HG03039 (cell line): ENCODE results near the gene TLR9.
"Not testable (repeated sequence)": the region's sequence is repeated elsewhere in the genome, so short reads cannot be mapped to it uniquely, and the experiment has no call there.

Experiments used
- ATAC-seq: cut with Tn5 transposase; IDR thresholded peaks from one replicate; pipeline ENCODE4 v1.9.1; 2021; ENCODE audit warnings: mild to moderate bottlenecking, moderate library complexity; ENCODE audit not compliant: unreplicated experiment

TLR9 gene

DNA sequence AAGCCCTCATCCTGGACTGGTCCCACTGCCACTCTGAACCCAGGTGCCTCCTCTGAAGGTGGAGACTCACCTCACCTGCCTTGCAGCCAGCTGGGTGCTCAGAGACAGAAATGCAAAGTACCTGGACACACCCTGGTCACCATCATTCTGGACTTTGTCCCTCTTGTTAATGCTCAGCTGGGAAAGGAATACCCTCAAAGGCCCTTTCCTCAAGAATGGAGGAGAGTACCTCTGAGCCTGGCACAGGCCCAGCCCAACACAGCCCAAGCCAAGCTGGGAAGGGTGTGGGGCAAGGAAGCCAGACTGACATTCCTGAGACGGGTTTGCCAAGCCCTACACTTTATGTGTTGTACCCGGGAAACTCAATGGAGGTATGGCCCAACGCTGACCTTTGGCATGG, 28.5 kb downstream of the TLR9 start:
- no peak for ATAC-seq

DNA sequence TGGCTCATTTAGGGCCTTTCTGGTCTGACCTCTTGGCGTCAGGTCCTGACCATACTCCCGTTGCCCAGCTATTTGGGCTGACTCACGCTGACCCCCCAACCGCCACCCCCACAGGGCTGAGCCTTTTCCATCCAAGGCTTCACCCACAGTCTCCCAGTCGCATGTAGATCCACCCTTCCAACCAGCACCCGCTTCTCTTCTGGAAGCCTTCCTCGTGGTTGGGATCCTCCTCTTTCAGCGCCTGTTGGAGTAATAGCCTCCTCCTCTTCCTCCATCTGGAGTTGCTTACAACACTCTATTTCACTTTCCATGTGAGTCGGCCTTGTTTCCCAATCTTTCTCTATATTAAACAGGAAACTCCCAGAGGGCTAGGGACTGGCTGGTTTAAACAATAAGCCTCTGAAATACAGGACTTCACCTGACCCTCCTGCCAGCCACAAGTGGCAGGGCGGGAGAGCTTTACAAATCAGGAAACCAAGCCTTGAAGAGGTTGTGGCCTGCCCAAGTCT, 29.6 kb downstream of the TLR9 start:
- no peak for ATAC-seq

DNA sequence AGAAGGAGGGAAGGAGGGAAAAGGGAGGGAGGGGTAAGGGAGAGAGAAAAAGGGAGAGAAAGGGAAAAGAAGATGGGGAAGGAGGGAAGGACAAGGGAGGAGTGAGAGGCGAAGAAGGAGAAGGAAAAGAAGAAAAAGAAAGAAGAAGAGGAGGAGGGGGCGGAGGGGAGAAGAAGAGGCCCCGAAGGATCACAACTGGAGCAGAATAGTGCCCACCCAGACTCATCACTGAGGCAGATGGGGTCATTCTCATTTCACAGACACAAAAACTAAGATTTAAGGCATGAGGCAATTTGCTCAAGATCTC, 30.2 kb downstream of the TLR9 start:
- no peak for ATAC-seq

DNA sequence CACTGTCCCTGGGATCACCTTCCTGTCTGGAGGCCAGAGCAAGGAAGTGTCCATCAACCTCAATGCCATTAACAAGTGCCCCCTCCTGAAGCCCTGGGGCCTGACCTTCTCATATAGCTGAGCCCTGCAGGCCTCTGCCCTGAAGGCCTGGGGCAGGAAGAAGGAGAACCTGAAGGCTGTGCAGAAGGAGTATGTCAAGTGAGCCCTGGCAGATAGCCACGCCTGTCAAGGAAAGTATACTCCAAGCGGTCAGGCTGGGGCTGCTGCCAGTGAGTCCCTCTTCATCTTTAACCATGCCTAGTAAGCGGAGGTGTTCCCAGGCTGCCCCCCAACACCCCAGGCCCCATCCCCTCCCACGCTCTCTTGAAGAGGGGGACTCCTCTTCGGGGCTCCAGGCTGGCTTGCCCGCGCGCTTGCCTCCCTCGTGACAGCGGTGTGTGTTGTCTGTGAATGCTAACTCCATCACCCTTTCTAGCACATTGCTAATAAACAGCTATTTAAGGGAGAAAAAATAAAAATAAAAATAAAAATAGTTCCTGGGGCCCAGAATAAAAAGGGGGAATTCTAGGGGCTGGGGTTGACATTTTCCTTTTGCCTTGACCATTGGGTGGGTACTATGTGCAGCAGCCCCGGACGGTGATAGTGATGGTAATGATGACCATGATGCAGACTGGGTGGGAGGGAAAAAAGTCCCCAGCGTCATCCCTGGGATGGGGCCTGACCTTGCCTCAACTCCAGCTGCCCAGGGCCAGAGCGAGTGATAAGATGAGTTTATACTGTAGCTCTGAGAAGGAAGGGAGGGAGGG, 30.8 kb downstream of the TLR9 start:
- no peak for ATAC-seq

DNA sequence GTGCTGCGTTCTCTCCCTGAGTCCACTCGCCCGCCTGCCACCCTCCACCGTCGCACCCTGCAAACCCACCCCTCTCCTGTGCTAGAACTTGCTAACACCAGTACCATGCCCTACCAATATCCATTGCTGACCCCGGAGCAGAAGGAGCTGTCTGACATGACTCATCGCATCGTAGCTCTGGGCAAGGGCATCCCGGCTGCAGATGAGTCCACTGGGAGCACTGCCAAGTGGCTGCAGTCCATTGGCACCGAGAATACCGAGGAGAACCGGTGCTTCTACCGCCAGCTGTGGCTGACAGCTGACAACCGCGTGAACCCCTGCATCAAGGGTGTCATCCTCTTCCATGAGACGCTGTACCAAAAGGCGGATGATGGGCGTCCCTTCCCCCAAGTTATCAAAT, 32.4 kb downstream of the TLR9 start:
- ATAC-seq, result no peak

DNA sequence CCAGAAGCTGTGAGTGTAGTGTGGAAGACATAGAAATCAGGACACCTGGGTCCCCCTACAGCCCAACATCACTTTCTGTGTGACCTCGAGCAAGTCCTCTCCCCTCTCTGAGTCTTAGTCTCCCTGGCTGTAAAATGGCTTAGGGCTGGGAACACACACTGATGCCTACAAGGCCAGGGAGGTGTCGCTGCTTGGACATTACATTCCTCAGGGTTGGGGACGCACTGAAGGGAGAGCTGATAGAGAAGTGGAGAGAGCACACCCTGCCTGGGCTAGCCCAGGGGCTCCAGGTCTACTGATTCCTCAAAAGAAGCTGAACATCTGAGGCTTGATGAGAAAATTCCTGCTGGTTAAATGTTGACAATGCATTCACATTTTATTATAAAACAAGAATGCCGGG, 33.8 kb downstream of the TLR9 start:
- ATAC-seq, result no peak

DNA sequence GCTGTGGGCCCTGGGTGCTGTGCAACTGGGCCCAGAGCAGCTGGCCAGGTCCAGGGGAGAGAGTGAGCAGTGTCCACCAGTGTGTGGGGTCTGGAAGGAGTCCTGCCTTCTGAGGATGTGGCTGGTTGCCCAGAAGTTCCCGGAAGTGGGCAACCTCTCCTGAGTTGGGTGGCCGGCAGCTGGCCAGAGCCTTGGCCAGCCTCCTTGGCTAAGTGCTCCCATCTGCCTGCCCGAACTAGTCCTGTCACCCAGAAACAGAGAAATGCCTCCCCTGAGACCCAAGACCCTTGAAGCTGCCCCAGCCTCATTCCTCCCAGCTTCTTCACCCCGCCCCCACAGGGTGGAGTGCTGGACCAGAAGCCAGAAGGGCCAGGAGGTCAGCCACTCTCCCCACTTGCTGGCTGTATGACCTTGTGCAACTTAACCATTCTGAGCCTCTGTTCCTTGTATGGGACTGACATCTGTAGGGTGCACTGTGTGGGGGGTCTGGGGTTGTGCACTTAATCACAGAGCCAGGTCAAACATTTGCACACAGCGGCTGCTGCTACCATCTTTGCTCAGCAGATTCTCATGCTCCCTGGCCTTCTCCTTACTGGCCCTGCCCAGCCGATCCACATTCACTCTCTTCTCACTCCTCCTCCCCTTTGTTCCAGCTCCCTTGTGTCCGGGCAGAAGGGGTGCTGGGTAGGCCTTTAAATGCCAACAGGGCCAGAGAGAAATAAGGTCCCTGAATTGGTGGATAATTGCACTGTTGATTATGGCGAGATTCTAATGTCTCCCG, 35.0 kb downstream of the TLR9 start:
- ATAC-seq, result no peak

DNA sequence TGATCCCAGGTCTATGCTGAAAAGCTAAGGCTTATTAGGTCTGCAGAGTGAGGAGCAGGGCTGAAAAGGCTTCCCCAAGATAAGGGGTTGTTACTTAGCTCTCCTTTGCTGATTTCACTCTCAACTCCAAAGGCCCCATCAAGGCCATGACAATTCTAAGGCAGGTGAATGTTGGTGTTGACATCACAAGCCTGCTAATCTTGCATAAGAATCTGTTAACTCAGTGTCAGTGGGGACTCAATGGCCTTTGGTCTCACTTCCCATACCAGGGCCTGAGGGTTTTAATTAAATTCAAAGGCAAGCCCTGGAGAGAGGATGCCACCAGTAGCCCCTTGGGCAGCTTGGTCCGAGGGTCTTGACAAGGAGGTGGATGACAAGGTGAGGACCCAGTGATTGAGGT, 36.9 kb downstream of the TLR9 start:
- no peak for ATAC-seq

DNA sequence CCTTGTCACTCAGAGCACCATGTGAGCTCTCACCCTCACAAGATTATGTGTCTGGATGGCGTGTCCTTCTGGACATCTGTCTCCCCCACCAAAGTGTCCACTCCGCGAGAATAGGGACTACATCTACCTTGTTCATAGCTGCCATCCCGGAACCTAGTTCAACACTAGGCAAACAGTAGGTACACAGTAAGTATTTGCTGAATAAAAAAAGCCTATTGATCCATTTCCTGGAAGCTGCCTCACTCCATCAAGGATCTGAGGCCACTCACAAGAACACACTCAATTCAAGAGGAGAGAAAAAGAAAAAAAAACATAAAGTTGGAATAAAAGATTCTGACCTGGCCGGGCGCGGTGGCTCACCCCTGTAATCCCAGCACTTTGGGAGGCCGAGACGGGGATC, 38.7 kb downstream of the TLR9 start:
- ATAC-seq, result no peak

DNA sequence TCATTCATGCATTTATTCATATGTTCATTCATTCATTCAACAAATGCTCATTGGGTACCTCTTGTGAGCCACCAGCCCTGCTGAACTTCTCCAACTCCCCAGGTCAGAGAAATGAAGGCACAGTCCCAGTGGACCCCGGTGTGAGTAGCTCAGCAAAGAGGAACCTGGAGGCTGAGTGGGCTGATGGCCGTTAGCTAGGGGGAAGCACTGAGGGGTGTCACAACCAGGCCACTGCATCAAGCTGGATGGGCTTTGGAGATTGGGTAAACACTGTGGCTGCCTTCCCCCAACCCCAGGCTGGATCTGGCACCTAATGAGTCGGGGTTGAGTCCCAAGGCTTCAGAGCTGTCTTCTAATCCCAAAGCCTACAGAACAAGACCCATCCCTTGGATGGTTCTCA, 39.6 kb downstream of the TLR9 start:
- ATAC-seq, result no peak

DNA sequence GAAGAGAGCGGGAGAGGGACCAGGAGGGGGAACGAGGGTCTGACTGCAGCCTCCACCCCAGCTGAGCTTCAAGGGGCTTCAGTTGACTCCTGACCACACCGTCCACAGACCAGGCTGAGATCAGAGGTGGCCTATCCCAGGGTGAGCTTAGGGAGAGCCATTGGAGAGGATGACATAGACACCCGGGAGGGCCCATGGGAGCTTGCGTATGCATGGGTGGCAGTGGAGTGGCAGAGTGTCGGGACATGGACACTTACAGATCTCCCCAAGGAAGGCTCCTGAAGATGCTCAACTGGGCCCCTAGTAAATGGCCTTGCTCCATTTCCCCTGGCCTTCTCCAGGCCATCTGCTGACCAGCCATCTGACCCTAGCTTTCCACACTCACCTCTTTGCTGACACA, 40.1 kb downstream of the TLR9 start:
- ATAC-seq, result no peak

DNA sequence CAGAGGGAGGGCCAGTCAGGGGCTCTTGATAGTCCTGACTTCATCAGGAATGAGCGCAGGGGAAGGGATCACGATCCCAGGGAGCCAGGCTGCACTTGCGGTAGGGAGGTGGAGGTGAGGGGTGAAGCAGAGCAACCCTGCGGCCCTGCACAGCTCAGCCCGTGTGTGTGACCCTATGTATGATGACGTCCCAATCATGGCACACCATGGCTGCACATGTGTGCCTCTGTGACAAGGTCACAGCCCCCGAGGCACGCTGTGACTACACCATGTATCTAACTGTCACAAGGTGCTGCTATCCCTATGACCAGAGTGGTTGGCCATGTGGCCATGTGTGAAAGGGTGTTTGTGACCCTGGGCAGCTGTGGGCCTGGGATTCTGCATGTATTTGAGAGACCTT, 40.8 kb downstream of the TLR9 start:
- ATAC-seq, result no peak

DNA sequence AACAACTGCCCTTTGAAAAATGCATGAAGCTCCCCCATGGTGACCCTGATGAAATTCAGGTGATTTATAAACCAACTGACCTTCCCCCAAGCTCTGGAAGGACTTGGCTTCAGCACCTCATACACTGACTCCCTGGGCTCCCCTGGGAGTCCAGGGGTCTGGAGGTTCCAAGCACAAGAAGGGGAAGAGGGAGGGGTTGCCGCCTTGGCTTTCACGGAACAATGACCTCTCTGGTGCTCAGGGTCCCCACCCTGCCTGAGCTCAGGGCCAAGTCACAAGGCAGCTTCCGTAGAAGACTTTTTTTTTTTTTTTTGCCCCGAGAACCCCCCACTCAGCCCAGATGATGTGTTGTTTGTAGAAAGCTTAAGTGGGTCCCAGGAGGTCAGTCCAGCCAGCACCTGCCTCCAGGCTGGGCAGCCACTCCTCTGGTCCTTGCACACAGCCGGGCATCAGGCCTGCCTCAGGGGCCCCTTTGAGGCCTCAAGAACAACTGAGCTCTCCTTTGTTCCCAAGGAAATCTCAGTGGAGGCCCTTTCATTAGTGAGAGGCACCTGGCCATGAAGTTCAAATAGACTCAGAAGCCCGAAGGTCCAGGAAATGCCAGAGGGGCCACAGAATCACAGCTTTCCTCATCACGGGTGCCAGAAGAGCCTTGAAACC, 41.5 kb downstream of the TLR9 start:
- ATAC-seq, result no peak

DNA sequence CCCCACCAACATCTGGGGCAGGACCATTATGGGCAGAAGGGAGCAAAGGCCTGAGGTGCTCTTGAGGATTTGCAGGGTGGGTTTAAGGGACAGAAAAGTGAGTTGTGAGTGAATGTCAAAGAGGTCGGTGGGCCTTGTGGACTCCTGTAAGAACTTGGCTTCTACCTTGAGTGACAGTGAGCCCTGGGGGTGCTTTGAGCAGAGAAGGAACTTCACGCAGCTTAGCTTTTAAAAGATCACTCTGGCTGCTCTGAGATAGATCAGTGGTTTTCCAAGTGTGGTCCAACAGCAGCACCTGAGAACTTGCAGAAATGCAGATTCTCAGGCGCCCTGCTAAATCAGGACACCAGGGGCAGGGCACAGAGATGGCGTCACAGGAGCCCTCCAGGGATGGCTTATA, 42.8 kb downstream of the TLR9 start:
- no peak for ATAC-seq

DNA sequence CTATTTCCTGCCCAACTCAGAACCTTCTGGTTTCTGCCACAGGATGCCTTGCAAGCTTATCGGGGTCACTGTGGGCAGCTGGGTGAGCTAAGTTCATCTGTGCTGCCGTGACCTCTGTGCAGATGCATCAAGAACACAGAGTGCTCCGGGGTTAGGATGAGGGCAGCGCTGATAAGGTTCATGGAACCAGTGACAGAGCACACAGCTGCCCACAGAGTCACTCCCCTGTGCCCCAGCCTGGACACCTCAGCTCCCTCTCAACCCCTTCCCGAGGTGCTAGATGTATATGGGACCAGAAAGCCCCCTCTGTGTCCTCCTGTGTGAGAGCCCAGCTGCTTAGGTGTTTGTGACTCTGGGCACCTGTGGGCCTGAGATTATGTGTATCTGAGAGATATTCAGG, 43.2 kb downstream of the TLR9 start:
- ATAC-seq, result no peak

DNA sequence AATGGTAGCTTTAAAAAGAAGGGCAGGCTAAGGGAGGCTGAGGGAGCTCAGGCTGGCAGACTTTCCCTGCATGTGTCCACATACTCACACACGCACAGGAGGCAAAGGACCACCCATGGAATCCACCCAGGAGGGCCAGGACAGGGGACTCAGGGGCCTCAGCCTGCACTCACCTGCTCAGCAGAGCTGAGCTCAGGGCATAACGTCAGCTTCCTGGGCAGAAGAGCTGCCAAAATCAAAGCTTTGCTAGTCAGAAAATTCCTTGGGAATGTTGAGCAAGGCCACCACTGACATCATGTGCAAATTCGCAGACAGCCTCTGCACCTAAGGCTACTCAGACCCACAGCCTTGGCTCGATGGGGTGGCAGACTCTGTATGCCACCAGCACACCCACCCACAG, 43.9 kb downstream of the TLR9 start:
- no peak for ATAC-seq

DNA sequence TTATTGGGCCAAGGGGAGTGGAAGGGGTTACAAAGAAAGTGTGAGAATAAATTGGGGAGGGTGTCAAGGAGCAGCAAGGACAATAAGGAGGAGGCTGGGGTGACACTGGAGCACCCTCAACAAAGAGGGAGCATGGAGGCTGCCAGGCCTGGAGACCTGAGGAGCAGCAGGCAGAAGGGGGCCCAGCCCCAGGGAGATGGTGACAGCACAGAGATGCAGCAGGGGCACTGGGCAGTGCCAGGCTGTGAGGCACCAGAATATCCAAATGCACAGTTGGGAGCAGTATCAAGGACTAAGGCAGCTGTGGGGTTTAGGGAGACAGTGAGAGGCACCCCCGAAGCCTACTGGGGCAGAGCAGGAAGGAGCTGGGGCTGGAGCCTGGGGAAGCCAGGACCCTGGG, 46.9 kb downstream of the TLR9 start:
- no peak for ATAC-seq

DNA sequence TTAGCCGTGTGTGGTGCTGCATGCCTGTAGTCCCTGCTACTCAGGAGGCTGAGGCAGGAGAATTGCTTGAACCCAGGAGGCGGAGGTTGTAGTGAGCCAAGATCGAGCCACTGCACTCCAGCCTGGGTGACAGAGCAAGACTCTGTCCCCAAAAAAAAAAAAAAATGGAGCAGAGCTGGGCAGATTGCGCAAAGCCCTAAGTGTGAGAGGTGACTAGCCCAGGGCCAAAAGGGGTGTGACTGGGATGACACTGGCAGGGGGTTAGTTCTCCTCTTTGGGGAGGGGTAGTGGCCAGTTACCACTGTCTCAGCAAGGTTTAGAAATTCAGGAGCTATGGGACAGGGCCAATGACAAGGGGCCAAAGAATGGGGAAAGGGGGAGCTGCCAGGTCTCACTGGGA, 47.3 kb downstream of the TLR9 start:
- not testable (repeated sequence) for ATAC-seq

DNA sequence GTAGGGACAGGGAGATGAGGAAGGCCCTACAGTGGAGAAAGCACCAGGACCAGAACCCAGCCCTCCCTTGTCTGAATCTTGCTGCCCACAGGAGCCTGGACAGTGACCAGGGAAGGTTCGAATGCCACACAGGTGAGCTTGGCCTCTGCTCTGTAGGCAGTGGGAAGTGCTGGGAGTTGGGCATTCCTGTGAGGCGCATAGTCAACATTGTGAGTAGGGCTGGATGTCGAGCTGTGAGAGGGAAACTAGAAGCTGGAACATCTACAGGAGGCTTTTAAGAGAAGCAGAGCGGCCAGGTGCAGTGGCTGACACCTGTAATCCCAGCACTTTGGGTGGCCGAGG, 47.8 kb downstream of the TLR9 start:
- no peak for ATAC-seq

DNA sequence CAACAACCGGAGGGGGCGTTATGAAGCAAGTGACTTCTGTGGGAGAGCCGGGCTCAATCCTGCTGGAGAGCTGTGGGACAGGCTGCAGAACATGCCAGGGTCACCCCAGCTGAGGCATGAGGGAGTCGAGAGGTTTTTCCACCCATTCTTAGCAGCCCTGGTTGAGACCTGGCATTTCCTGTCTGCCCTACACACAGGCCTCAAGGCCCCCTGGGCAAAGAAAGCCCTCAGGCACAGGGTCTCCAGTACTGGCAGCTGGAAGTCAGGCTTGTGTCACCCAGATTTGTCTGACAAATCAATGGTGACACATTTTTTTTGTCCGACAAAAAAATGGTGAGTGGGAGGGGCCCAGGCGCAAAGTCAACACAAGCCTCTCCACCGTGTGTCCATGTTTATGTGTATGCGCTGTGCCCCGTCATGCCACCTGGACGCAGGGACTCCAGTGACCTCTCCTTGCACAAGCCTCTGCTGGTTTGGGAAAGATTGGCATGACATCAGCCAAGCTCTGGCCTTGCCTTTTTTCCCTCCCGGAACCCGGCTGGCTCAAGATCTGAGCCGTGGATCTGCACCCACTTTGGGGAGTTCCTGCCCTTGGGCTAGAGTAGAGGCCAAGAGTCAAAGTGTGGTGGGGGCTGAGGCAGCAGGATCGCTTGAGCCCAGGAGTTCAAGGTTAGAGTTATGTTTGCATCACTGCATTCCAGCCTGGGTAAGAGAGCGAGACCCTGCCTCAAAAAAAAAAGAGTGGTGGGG, 48.3 kb downstream of the TLR9 start:
- no peak for ATAC-seq

DNA sequence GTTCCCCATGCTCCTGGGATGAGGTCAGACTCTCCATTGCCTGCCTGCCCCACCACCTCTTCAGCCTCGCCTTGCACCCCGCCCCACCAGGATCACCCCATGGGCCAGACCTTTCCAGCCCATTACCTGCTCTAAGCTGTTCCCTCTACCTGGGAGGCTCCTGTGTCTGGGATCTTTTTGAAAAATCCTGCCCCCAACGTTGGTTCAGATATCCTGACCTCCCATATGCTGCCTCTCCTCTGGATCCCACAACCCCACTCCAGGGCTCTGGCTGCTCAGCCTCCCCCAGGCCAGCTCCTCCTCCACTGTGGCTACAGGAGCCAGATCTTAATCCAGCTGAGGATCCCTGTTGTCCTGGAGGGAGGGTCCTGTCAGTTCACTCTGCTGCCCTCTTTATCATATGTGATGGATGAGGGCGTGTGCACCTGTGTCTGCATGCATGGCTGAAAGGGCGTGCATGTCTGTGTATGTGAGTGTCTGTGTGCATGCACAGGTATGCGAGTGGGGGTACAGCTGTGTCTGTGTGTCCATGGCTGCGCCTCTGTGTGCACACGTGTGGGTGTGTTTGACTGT, 49.2 kb downstream of the TLR9 start:
- no peak for ATAC-seq
